GM19328 (cell line): ENCODE measurements around the gene PRKAR2B.
"Not testable (repeated sequence)": the region's sequence is repeated elsewhere in the genome, so short reads cannot be mapped to it uniquely, and the experiment has no call there.

Experiments used
- ATAC-seq: cut with Tn5 transposase; IDR thresholded peaks from one replicate; pipeline ENCODE4 v1.9.1; 2021; ENCODE audit warnings: mild to moderate bottlenecking, moderate library complexity; ENCODE audit not compliant: unreplicated experiment

The PRKAR2B gene

GRCh38 chr7:107076781-107077698, 32.5 kb downstream of the PRKAR2B start:
- ATAC-seq: no peak

- no peak for ATAC-seq
Measured at GRCh38 chr7:107077699-107078516, 33.4 kb downstream of the PRKAR2B start.

GRCh38 chr7:107078517-107078966, 34.0 kb downstream of the PRKAR2B start:
- ATAC-seq: no peak

GRCh38 chr7:107079212-107079940, 34.9 kb downstream of the PRKAR2B start:
- no peak for ATAC-seq

GRCh38 chr7:107080099-107080505, 35.6 kb downstream of the PRKAR2B start:
- ATAC-seq: no peak

GRCh38 chr7:107080533-107080932, 36.0 kb downstream of the PRKAR2B start:
- ATAC-seq: no peak

GRCh38 chr7:107085180-107085579, 40.7 kb downstream of the PRKAR2B start:
- no peak for ATAC-seq

GRCh38 chr7:107089627-107090026, 45.1 kb downstream of the PRKAR2B start:
- no peak for ATAC-seq

- ATAC-seq: no peak
Measured at GRCh38 chr7:107090457-107090856, 46.0 kb downstream of the PRKAR2B start.

- ATAC-seq: no peak
Measured at GRCh38 chr7:107091306-107091705, 46.8 kb downstream of the PRKAR2B start.

- ATAC-seq: not testable (repeated sequence)
Measured at GRCh38 chr7:107093671-107094070, 49.2 kb downstream of the PRKAR2B start.

GRCh38 chr7:107099154-107099553, 54.6 kb downstream of the PRKAR2B start:
- ATAC-seq: not testable (repeated sequence)

- ATAC-seq: no peak
Measured at GRCh38 chr7:107100824-107101223, 56.3 kb downstream of the PRKAR2B start.

GRCh38 chr7:107103369-107103768, 58.9 kb downstream of the PRKAR2B start:
- no peak for ATAC-seq

GRCh38 chr7:107104801-107105200, 60.3 kb downstream of the PRKAR2B start:
- no peak for ATAC-seq

GRCh38 chr7:107105591-107106245, 61.2 kb downstream of the PRKAR2B start:
- no peak for ATAC-seq

GRCh38 chr7:107108793-107109371, 64.4 kb downstream of the PRKAR2B start:
- ATAC-seq: no peak

- no peak for ATAC-seq
Measured at GRCh38 chr7:107109955-107110354, 65.5 kb downstream of the PRKAR2B start.

GRCh38 chr7:107111196-107111595, 66.7 kb downstream of the PRKAR2B start:
- no peak for ATAC-seq

- ATAC-seq: no peak
Measured at GRCh38 chr7:107113866-107114265, 69.4 kb downstream of the PRKAR2B start.
